HG03039 (cell line): ENCODE measurements around the gene JAK1.

ENCODE experiments used
- ATAC-seq: cut with Tn5 transposase; IDR thresholded peaks from one replicate; pipeline ENCODE4 v1.9.1; 2021; ENCODE audit warnings: mild to moderate bottlenecking, moderate library complexity; ENCODE audit not compliant: unreplicated experiment

The JAK1 gene

GRCh38 chr1:64873576-64873975 lies 92.8 kb downstream of the JAK1 start:
- no peak for ATAC-seq

GRCh38 chr1:64872067-64872466 lies 94.3 kb downstream of the JAK1 start:
- no peak for ATAC-seq

- ATAC-seq = no peak
These were observed 95.1 kb downstream of the JAK1 start for GRCh38 chr1:64871256-64871655.

GRCh38 chr1:64867266-64867665 lies 99.1 kb downstream of the JAK1 start:
- no peak for ATAC-seq

- no peak for ATAC-seq
These were observed 99.7 kb downstream of the JAK1 start for GRCh38 chr1:64866689-64867088.

- no peak for ATAC-seq
These were observed 101.1 kb downstream of the JAK1 start for GRCh38 chr1:64865105-64865757.

- ATAC-seq = peak; percentile 100
These were observed 102.1 kb downstream of the JAK1 start for GRCh38 chr1:64864018-64864940.

- no peak for ATAC-seq
These were observed 104.7 kb downstream of the JAK1 start for GRCh38 chr1:64861611-64862010.

- no peak for ATAC-seq
These were observed 109.0 kb downstream of the JAK1 start for GRCh38 chr1:64857347-64857746.

- ATAC-seq = no peak
These were observed 109.8 kb downstream of the JAK1 start for GRCh38 chr1:64856553-64856952.

GRCh38 chr1:64855557-64855956 lies 110.8 kb downstream of the JAK1 start:
- ATAC-seq = no peak

- no peak for ATAC-seq
These were observed 111.7 kb downstream of the JAK1 start for GRCh38 chr1:64854674-64855073.

- ATAC-seq = no peak
These were observed 114.7 kb downstream of the JAK1 start for GRCh38 chr1:64851664-64852063.

GRCh38 chr1:64850846-64851245 lies 115.5 kb downstream of the JAK1 start:
- ATAC-seq = no peak

- no peak for ATAC-seq
These were observed 116.4 kb downstream of the JAK1 start for GRCh38 chr1:64849942-64850341.

- no peak for ATAC-seq
These were observed 117.5 kb downstream of the JAK1 start for GRCh38 chr1:64848803-64849202.

- ATAC-seq = no peak
These were observed 118.2 kb downstream of the JAK1 start for GRCh38 chr1:64848136-64848535.

- no peak for ATAC-seq
These were observed 118.7 kb downstream of the JAK1 start for GRCh38 chr1:64847666-64848065.

GRCh38 chr1:64846573-64847430 lies 119.5 kb downstream of the JAK1 start:
- no peak for ATAC-seq

- ATAC-seq = no peak
These were observed 120.4 kb downstream of the JAK1 start for GRCh38 chr1:64845831-64846425.

- no peak for ATAC-seq
These were observed 121.7 kb downstream of the JAK1 start for GRCh38 chr1:64844609-64845008.
